OCI-LY3 (cell line): ENCODE measurements around the gene C16orf89.

Experiments used
- CTCF ChIP-seq: fragments of 200-600, 300-600 bp; sonication (generic); IDR thresholded peaks from 2 replicates; pipeline ENCODE4 v1.5.1; 2014; ENCODE audit warnings: antibody characterized with exemption, low read length, low read depth
- EZH2phosphoT487 ChIP-seq: fragments of 200-600 bp; shearing (Covaris generic); IDR thresholded peaks from 2 replicates; pipeline ENCODE4 v1.6.1; 2018; ENCODE audit warnings: antibody characterized with exemption, mixed run types, low read depth

GRCh38 chr16:5077304-5077703 is 11.5 kb upstream of the C16orf89 start:
- no peak for TF ChIP-seq CTCF
- TF ChIP-seq EZH2phosphoT487: no peak
